ENCODE results near the gene OR51B4.

GRCh38 chr11:5288906-5289550, 12.7 kb downstream of the OR51B4 start:
- TF ChIP-seq, protein P1, sequence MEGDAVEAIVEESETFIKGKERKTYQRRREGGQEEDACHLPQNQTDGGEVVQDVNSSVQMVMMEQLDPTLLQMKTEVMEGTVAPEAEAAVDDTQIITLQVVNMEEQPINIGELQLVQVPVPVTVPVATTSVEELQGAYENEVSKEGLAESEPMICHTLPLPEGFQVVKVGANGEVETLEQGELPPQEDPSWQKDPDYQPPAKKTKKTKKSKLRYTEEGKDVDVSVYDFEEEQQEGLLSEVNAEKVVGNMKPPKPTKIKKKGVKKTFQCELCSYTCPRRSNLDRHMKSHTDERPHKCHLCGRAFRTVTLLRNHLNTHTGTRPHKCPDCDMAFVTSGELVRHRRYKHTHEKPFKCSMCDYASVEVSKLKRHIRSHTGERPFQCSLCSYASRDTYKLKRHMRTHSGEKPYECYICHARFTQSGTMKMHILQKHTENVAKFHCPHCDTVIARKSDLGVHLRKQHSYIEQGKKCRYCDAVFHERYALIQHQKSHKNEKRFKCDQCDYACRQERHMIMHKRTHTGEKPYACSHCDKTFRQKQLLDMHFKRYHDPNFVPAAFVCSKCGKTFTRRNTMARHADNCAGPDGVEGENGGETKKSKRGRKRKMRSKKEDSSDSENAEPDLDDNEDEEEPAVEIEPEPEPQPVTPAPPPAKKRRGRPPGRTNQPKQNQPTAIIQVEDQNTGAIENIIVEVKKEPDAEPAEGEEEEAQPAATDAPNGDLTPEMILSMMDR (conservative IDR thresholded peaks at IDR 0.05 in 1 of 2, IDR thresholded peaks at IDR 0.05 in 1 of 2; ENCODE audit: extremely low read depth in 1 of 2, insufficient read depth in 1 of 2, low read depth in 1 of 2, low read length in 2 of 2): no peak
- TF ChIP-seq EZH2 (IDR thresholded peaks at IDR 0.05; ENCODE audit: borderline replicate concordance, low read length): no peak
